Esophagus squamous epithelium (tissue), 5 donors: ENCODE data around the gene KLHL18. TPM values are rescaled to one million over a fixed set of nuclear protein-coding genes. Genes with fewer than 3 reads are reported as not detected.

ENCODE experiments used
- DNase-seq: peaks from one replicate; lab custom pipeline; 2025; lab: John Stamatoyannopoulos, UW
- H3K27ac ChIP-seq, 4 donors: fragments of 200-600 bp; sonication (generic); one replicate each; pipeline ENCODE4 v1.5.1; 2016 to 2019; ENCODE audit warnings: mild to moderate bottlenecking in 1 of 4
- H3K27me3 ChIP-seq, 4 donors: fragments of 200-600 bp; sonication (generic); 1 replicate in 3 of 4; 2 replicates in 1 of 4; pipeline versions ENCODE4 v1.5.1 to v1.6.0; 2017 to 2021; ENCODE audit warnings: antibody characterized with exemption in 1 of 4
- H3K36me3 ChIP-seq, 3 donors: fragments of 200-600 bp; sonication (generic); one replicate each; pipeline ENCODE4 v1.5.1; 2016 to 2019
- H3K4me1 ChIP-seq, 3 donors: fragments of 200-600 bp; sonication (generic); one replicate each; pipeline ENCODE4 v1.5.1; 2017 to 2019
- H3K4me3 ChIP-seq, 4 donors: fragments of 200-600 bp; sonication (generic); 1 replicate in 3 of 4; 2 replicates in 1 of 4; pipeline ENCODE4 v1.5.1; 2016 to 2019; ENCODE audit warnings: mild to moderate bottlenecking in 2 of 4, moderate library complexity in 1 of 4
- H3K9me3 ChIP-seq, 3 donors: fragments of 200-600 bp; sonication (generic); one replicate each; pipeline ENCODE4 v1.5.1; 2016 to 2019
- POLR2A ChIP-seq, 4 donors: fragments of 450-650 bp; IDR thresholded peaks; one replicate each; pipeline ENCODE4 v1.6.1; 2017; ENCODE audit warnings: antibody characterized with exemption in 4 of 4, mild to moderate bottlenecking in 4 of 4, moderate library complexity in 3 of 4
- WGBS, 2 donors: methylation state at CpG; one replicate each; pipeline ENCODE4 v1.1.5; 2018; 5-methylcytosine and 5-hydroxymethylcytosine counted together
- intact Hi-C: fragments of 100-400 bp; cut with DNase I; formaldehyde crosslinking; loops from one replicate; pipeline ENCODE4 v1.15.0; 2022
- total RNA-seq, 4 donors: library from RNA; depleted of rRNA; stranded (reverse); fragments of >200 nt; gene quantifications; one replicate each; pipeline ENCODE4 v1.1.0, GENCODE V29; 2016
- TF ChIP-seq, protein P1 (sequence below), 6 experiments: fragments of 450-650 bp in 4 of 6; fragments of 200-600 bp in 2 of 6; sonication (generic) in 2 of 6; IDR thresholded peaks; one replicate each; pipeline ENCODE4 v1.5.1; 2016 to 2019; ENCODE audit warnings: antibody characterized with exemption in 6 of 6, mild to moderate bottlenecking in 4 of 6, moderate library complexity in 4 of 6
- donor health status: DM: yes; HTN: yes; CAD: no.

The KLHL18 gene
- 10 to 100 TPM; 12.4 to 19.5 (median 17.0) TPM for total RNA-seq

DNA sequence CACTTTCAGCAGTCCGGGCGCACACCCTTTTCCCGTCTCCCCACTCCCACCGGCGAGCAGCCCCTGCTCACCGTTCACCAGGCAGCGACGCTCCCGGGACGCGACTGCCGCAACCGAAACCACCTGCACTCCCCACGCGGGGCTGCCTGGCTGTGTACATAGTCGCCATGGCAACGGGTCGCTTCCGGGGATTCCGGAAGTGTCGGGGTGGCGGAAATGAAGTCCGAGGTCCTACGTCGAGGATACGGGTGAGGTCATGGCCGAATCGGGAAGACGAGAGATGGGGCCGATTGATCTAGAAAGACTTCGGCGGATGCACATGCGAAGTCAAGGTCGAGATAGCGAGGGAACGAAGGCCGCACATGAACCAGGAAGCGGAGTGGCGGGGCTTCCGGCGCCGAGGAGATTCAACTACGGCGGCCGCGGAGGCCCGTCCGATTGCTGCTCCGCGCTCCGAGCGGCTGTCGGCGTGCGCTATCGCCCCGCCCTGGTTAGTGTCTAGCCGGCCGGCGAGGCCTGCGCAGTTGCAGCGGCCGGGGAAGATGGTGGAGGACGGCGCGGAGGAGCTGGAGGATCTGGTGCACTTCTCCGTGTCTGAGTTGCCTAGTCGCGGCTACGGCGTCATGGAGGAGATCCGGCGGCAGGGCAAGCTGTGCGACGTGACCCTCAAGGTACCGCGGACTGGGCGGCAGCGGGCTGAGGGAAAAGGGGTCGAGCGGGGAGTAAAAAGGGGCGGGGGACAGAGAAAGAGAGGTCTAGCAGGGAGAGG lies at the start of gene KLHL18, which contains the start of gene KIF9:
Gene KLHL18, plus strand, starts transcription at position 521 of the 769 bp plus-strand sequence. Its CDS starts 22 bp downstream, at position 543.
Gene KIF9, minus strand, starts transcription at position 376 of the 769 bp plus-strand sequence. CDS start 5,425 bp downstream, outside the sequence.
- peak within 1 kb of the TSS; percentile 74 to 97 (median 90) for H3K4me3 ChIP-seq
- 0% methylated on average over 13 to 25 of the region's 82 CpGs for whole genome bisulfite sequencing, 2 donors
- H3K27me3 ChIP-seq: no peaks in the 10 kb centered on the region
- H3K36me3 ChIP-seq: peaks cover 0 to 11% (median 0%) of the 10 kb centered on the region in 3 donors
- intact Hi-C loops: no loop called here
- H3K9me3 ChIP-seq: no peaks in the 10 kb centered on the region
- H3K27ac ChIP-seq: peak within 1 kb of the TSS; percentile 92 to 95 (median 94)
- TF ChIP-seq, protein P1, sequence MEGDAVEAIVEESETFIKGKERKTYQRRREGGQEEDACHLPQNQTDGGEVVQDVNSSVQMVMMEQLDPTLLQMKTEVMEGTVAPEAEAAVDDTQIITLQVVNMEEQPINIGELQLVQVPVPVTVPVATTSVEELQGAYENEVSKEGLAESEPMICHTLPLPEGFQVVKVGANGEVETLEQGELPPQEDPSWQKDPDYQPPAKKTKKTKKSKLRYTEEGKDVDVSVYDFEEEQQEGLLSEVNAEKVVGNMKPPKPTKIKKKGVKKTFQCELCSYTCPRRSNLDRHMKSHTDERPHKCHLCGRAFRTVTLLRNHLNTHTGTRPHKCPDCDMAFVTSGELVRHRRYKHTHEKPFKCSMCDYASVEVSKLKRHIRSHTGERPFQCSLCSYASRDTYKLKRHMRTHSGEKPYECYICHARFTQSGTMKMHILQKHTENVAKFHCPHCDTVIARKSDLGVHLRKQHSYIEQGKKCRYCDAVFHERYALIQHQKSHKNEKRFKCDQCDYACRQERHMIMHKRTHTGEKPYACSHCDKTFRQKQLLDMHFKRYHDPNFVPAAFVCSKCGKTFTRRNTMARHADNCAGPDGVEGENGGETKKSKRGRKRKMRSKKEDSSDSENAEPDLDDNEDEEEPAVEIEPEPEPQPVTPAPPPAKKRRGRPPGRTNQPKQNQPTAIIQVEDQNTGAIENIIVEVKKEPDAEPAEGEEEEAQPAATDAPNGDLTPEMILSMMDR (IDR thresholded peaks at IDR 0.05): peak in 2 of 6 experiments; percentile 6 to 10
- peak in 3 of 4 donors; percentile 42 to 71 (median 62) for TF ChIP-seq POLR2A (IDR thresholded peaks at IDR 0.05)
- peaks cover 20 to 54% (median 22%) of the 10 kb centered on the region in 3 donors for H3K4me1 ChIP-seq
- DNase-seq: peak; percentile 90

- no peak overlapping the region for H3K4me3 ChIP-seq
- DNase-seq: no peak
- 91 to 95% methylated on average over 3 of the region's 3 CpGs for WGBS, 2 donors
- no peaks in the 10 kb centered on the region for H3K4me1 ChIP-seq
- no peaks in the 10 kb centered on the region for H3K36me3 ChIP-seq
- H3K27ac ChIP-seq: no peak overlapping the region
- intact Hi-C loops: no loop called here
- no peaks in the 10 kb centered on the region for H3K27me3 ChIP-seq
- H3K9me3 ChIP-seq: no peaks in the 10 kb centered on the region
- TF ChIP-seq POLR2A (IDR thresholded peaks at IDR 0.05): no peak
- TF ChIP-seq, protein P1 (IDR thresholded peaks at IDR 0.05): no peak
Measured at GRCh38 chr3:47238017-47238416, 44.7 kb upstream of the KLHL18 start.

GRCh38 chr3:47239929-47240328 lies 42.8 kb upstream of the KLHL18 start:
- H3K4me1 ChIP-seq: no peaks in the 10 kb centered on the region
- no peaks in the 10 kb centered on the region for H3K36me3 ChIP-seq
- no peak overlapping the region for H3K4me3 ChIP-seq
- 60 to 90% methylated on average over 1 to 2 of the region's 6 CpGs for WGBS, 2 donors
- H3K9me3 ChIP-seq: no peaks in the 10 kb centered on the region
- intact Hi-C loops: no loop called here
- no peak for TF ChIP-seq POLR2A (IDR thresholded peaks at IDR 0.05)
- TF ChIP-seq, protein P1 (IDR thresholded peaks at IDR 0.05): no peak
- no peak for DNase-seq
- no peak overlapping the region for H3K27ac ChIP-seq
- H3K27me3 ChIP-seq: no peaks in the 10 kb centered on the region

- H3K4me1 ChIP-seq: no peaks in the 10 kb centered on the region
- no peaks in the 10 kb centered on the region for H3K9me3 ChIP-seq
- H3K36me3 ChIP-seq: no peaks in the 10 kb centered on the region
- DNase-seq: no peak
- no peak overlapping the region for H3K27ac ChIP-seq
- intact Hi-C loops: no loop called here
- no peak for TF ChIP-seq POLR2A (IDR thresholded peaks at IDR 0.05)
- TF ChIP-seq, protein P1 (IDR thresholded peaks at IDR 0.05): no peak
- no peaks in the 10 kb centered on the region for H3K27me3 ChIP-seq
- 76 to 89% methylated on average over 5 to 9 of the region's 9 CpGs for WGBS, 2 donors
- no peak overlapping the region for H3K4me3 ChIP-seq
Measured at GRCh38 chr3:47243419-47244147, 39.2 kb upstream of the KLHL18 start.
